AML-193 (cell line): Measurements from ENCODE around the gene TMEM72.

ENCODE experiments used
- DNase-seq, 2 experiments: peaks; one replicate each; lab custom pipeline; 2025; lab: John Stamatoyannopoulos, UW

Gene TMEM72

GRCh38 chr10:44980309-44981171, 69.4 kb downstream of the TMEM72 start:
- DNase-seq: no peak

DNA sequence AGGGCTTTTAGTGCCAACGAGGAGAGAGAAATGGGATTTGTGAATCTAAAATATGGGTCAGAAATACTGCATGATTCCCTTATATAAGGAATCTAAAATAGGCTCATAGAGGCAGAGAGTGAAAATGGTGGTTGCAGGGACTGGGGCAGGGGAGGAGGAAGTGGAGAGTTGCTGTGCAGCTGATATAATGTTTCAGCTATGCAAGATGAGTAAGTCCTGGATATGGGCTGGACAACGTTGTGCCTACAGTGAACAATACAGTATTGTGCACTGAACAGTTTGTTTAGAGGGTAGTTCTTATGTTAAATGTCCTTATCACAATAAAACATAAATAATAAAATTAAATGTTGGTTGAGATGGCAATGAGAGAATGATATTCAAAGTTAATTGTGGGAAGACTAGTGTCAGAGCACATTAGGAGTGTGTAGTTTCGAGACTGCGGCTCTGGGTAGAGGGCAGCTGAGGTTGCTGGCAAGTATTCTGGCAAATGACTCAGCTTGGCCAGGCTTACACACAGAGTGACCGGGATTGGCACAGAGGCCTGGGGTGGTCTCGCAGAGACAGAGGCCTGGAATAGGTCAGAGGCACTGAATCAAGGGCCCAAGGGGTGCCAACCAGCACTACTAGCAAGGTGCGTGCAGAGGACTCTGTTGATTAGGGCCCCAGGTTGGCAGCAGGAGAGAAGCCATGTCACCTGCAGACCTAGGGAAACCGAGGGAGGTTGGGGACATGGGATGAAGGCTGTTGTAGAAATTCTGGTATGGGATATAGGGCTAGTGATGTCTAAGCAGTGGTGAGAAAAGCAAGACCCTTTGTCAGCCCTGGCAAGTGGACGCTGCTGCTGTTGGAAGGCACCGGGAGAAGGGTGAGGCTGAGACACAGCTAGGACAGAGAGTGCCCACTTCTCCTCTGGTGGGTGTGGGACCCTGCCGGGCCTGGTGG, 70.3 kb downstream of the TMEM72 start:
- DNase-seq: no peak

DNA sequence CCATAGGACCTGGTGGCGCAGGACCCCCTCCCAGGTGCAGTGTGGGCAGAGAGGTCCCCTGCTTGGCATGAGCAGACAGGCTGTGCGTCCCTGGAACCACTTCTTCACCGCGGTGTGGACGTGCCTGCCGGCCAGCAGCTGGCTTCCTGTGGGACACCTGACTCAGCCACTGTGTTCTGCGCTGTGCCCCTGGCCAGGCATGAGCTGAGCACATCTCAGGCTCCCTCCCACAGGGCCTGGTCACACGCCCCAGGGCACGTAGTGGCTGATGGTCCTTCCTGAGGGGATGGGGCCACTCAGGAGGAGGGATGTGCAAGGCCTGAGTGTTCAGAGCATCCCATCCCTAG, 71.0 kb downstream of the TMEM72 start:
- DNase-seq: no peak

GRCh38 chr10:44982496-44982895, 71.4 kb downstream of the TMEM72 start:
- DNase-seq: no peak

DNA sequence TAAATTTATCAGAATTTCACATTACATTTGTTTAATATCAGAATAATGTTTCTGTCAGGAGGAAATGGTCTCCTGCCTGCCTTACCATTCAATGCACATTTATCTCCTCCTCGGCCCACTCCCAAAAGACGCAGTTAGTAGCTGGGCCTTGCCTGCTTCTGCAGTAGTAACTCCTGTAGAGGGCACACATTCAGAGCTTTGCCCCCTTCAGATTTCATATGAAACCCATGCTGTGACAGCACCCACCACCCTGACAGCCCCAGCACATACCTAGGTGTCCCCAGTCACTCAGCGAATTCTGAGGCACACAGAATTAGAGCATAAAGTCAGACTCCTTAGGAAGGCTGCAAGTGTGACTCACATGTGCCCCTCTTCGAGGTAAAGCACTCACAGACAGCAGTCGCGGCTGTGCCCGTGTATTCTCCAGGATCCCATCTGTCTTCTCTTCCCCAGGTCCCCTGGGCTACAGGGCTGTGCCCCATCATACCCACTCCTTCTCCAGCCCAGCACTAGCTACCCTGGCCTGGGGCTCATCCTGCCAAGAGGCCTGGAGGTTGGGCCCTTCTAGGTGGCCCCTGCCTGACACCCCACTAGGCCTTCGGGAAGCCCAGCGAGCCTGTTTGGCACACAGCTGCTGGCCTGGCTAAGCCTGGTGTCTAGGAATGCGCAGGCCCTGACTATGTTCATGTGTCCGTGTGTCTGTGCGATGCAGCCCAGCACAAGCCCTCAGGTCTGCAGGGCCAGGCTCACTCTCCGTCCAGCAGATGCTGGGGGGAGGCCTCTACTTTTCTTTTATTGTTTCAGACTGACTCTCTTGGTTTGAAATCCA, 72.1 kb downstream of the TMEM72 start:
- DNase-seq: no peak

GRCh38 chr10:44983895-44984278, 72.8 kb downstream of the TMEM72 start:
- DNase-seq: no peak

- DNase-seq: no peak
Observed at GRCh38 chr10:44984671-44985101, 73.5 kb downstream of the TMEM72 start.

- DNase-seq: no peak
Observed at GRCh38 chr10:44985175-44985681, 74.1 kb downstream of the TMEM72 start.

GRCh38 chr10:44986179-44986578, 75.0 kb downstream of the TMEM72 start:
- no peak for DNase-seq
